OCI-LY1 (cell line): ENCODE results near the gene TMEM121.

Source experiments
- EZH2 ChIP-seq: fragments of 200-600 bp; sonication (generic), shearing (Covaris generic); IDR thresholded peaks from 2 replicates; pipeline ENCODE4 v1.8.0; 2017; ENCODE audit warnings: borderline replicate concordance, mixed run types, mild to moderate bottlenecking, antibody characterized with exemption, low read length, moderate library complexity, mixed read lengths
- TF ChIP-seq, protein P1 (sequence below): fragments of 200-600 bp; sonication (generic), shearing (Covaris generic); IDR thresholded peaks from 2 replicates; pipeline ENCODE4 v1.5.1; 2017; ENCODE audit warnings: mild to moderate bottlenecking, antibody characterized with exemption, low read length, moderate library complexity, mixed read lengths

DNA sequence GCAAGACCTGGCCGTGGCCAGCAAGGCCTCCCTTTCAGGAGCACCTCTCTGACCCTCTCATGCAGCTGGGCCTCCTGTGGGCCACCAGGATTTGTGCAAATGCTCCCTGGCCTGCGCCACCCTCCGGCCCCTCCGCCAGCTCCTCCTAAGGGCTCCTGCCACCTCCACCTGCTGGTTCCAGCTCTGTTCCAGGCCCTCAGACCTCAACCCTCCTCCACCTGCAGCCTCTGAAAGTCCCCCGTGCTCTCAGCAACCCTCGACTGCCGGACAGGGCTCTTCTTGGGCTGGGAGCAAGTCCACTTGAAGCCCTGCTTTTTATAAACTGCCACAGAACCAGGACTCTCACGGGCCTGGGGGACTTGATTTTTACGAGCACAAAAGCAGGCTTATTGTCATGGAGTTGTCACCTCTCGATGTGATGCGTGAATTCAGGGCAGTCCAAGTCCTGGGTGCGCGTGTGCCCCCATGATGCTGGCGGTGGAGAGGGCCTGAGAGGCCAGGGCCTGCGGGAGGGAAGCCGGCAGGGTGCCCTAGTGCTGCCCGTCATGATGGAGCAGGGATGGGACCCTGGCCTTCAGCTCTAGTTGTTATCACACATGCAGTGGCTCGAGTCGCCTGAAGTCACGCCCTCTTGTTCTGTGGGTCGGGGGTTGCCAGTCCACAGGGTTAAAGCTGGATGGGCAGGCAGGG lies 26.2 kb upstream of the TMEM121 start:
- TF ChIP-seq, protein P1, sequence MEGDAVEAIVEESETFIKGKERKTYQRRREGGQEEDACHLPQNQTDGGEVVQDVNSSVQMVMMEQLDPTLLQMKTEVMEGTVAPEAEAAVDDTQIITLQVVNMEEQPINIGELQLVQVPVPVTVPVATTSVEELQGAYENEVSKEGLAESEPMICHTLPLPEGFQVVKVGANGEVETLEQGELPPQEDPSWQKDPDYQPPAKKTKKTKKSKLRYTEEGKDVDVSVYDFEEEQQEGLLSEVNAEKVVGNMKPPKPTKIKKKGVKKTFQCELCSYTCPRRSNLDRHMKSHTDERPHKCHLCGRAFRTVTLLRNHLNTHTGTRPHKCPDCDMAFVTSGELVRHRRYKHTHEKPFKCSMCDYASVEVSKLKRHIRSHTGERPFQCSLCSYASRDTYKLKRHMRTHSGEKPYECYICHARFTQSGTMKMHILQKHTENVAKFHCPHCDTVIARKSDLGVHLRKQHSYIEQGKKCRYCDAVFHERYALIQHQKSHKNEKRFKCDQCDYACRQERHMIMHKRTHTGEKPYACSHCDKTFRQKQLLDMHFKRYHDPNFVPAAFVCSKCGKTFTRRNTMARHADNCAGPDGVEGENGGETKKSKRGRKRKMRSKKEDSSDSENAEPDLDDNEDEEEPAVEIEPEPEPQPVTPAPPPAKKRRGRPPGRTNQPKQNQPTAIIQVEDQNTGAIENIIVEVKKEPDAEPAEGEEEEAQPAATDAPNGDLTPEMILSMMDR = no peak
- no peak for TF ChIP-seq EZH2
